ENCODE measurements around the gene JUP.
A peak's percentile ranks its signal among the peaks of the same experiment; 100 is the strongest.
"Not testable (repeated sequence)": the region's sequence is repeated elsewhere in the genome, so short reads cannot be mapped to it uniquely, and the experiment has no call there.

The JUP gene

GRCh38 chr17:41786227-41787020 lies at the start of gene JUP:
TSS of gene JUP (minus strand) at chr17:41786711. CDS start at chr17:41771854, 14,857 bp downstream.
- peak; percentile 100 for DNase-seq

GRCh38 chr17:41835800-41836549 lies 49.5 kb upstream of the JUP start, which contains the start of gene NT5C3B:
TSS of gene NT5C3B (minus strand) at chr17:41836232. CDS start at chr17:41836193, 39 bp downstream.
- peak; percentile 52 to 63 for DNase-seq

DNA sequence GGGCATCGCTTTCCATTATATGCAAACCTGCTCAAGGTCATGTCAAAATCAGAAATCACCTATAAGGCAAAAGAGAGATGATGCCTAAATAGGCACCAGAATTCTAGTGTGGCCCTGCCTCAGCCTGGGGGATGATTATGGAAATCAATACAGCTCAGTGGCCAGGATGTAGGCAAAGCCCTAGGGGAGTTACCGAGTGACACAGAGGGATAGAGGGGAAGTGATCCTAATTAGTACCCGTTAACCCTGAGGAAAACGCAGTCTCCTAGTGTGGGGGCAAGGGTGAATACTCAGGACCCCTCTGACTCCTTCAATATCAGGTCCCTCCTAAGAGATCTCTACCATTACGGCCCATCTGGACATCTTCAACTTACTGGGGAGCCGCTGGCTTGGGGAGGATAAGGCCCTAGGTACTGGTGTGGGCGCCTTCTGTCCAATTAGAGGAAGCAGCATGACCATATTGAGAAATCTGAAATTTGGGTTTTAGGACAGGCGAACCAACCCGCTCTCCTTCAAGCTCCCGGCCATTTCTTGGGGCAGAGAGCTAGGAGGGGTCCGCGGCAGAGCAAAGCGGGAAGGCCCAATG lies 48.8 kb upstream of the JUP start:
- DNase-seq: no peak

DNA sequence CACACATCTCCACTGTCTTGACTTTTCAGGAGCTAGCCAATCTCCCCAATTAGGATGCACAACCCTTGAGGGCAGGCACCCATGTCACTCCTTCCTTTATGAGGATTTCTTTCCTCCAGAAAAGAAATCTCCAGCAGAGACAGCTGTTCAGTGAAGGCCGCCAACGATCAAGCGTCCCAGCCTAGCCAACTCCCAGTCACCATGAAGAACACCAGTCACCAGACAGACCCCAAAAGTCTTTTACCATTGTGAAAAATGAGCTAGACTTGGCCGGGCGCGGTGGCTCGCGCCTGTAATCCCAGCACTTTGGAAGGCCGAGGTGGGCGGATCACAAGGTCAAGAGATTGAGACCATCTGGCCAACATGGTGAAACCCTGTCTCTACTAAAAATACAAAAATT lies 43.5 kb upstream of the JUP start:
- not testable (repeated sequence) for DNase-seq

GRCh38 chr17:41825175-41825845 lies 38.8 kb upstream of the JUP start:
- no peak for DNase-seq

GRCh38 chr17:41824086-41824485 lies 37.6 kb upstream of the JUP start:
- DNase-seq: no peak

DNA sequence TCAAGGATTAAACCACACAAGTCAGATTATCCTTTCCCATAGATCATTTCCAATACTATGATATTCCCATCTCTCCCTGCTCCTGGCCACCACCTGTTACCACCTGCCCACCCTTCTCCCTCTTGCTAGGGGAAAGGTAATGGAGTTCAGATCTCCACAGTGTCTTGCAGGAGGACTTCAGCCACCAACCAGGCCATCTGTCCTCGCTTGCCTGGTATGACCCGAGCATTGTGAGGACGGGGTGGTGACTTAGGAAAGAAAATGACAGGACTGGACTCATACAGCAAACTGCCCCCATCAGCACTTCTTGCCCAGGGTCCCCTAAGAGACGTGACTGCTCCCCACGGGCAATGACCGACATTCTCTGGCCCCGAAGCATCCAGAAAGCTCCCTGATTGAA lies 37.1 kb upstream of the JUP start:
- no peak for DNase-seq

GRCh38 chr17:41823141-41823524 lies 36.6 kb upstream of the JUP start:
- no peak for DNase-seq

DNA sequence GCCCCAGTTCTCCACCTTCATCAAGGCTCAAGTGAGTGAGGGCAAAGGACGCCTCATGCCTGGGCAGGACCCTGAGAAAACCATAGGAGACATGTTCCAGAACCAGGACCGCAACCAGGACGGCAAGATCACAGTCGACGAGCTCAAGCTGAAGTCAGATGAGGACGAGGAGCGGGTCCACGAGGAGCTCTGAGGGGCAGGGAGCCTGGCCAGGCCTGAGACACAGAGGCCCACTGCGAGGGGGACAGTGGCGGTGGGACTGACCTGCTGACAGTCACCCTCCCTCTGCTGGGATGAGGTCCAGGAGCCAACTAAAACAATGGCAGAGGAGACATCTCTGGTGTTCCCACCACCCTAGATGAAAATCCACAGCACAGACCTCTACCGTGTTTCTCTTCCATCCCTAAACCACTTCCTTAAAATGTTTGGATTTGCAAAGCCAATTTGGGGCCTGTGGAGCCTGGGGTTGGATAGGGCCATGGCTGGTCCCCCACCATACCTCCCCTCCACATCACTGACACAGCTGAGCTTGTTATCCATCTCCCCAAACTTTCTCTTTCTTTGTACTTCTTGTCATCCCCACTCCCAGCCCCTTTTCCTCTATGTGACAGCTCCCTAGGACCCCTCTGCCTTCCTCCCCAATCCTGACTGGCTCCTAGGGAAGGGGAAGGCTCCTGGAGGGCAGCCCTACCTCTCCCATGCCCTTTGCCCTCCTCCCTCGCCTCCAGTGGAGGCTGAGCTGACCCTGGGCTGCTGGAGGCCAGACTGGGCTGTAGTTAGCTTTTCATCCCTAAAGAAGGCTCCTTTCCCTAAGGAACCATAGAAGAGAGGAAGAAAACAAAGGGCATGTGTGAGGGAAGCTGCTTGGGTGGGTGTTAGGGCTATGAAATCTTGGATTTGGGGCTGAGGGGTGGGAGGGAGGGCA lies 36.0 kb upstream of the JUP start:
- DNase-seq: no peak

DNA sequence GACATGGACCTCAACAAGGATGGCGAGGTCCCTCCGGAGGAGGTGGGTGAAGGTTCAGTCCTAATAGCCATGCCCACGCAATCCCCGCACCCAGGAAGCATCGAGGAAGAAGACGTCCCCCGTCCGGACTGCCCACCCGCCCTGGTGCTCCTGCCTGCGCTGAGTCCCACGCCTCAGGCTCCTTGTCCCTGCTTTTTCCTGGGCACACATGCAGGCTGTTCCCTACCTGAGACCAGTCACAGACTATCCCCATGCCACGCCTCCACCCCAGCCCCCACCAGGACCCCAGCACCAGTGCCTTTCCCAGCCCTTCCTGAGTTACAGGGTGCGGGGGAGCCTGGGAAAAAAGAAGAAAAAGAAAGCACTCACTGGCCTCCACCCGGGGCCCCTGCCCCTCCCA lies 35.3 kb upstream of the JUP start:
- no peak for DNase-seq

DNA sequence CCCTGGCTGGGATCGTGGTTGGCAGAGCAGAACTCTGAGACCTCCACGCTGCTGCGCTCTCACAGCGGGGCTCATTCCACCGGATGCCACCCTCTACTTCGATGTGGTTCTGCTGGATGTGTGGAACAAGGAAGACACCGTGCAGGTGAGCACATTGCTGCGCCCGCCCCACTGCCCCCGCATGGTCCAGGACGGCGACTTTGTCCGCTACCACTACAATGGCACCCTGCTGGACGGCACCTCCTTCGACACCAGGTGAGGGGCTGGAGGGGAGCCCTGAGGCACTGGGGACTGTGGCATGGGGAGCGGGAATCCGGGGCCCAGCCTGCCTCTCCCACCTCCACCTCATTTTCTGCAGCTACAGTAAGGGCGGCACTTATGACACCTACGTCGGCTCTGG lies 31.5 kb upstream of the JUP start:
- DNase-seq: no peak

DNA sequence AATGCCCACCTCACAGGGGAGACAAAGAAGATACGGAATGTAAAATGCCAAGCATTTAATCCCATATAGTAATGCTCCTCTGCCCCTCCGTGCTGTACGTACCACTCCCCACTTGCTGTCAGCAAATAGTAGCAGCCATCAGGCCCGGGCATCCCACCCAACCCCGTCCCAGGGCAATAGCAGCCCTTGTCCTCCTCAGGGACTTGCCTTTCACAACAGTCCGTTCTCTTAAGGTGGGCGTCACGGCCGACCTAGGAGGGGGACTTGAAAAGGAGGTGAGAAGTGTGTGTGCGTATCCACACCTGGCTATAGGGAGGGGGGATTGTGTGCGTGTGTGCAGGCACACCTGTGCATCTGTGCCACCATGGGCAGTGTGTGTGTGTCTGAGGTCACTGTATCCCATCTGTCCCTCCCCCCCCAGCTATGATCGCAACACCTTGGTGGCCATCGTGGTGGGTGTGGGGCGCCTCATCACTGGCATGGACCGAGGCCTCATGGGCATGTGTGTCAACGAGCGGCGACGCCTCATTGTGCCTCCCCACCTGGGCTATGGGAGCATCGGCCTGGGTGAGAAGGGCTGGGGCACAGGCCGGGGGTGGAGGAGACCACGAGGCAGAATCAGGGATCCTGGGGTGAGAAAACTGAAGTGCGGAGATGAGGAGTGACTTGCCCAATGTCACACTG lies 30.3 kb upstream of the JUP start:
- no peak for DNase-seq

- no peak for DNase-seq
Observed at GRCh38 chr17:41814195-41814594, 27.7 kb upstream of the JUP start.

- no peak for DNase-seq
Observed at GRCh38 chr17:41813699-41814124, 27.2 kb upstream of the JUP start.

DNA sequence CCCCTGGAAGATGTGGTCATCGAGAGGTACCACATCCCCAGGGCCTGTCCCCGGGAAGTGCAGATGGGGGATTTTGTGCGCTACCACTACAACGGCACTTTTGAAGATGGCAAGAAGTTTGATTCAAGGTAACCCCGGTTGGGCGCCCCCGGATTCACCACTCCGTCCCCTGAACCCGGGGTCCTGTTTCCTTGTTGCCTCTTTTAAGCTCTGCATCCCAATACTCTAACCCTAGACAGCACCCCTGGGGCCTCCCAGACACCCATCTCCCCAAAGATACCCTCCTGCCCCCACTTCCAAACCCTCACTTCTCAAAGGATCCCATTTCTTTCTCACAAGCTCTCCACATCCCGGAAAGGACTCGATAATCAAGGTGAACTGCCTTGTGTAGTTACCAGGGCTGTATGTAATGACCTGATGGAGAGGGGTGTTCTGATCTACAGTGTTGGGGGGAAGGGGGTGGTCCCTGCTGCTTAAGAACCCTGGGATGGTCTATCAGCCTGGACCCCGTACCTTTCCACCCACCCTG lies 26.7 kb upstream of the JUP start:
- DNase-seq: no peak

- DNase-seq: peak; percentile 58 to 70
Observed at GRCh38 chr17:41812381-41813151, 26.1 kb upstream of the JUP start, which contains the start of gene FKBP10. TSS of gene FKBP10 (plus strand) at chr17:41813004. CDS start at chr17:41813035, 31 bp downstream.

- DNase-seq: peak; percentile 73 to 85
Observed at GRCh38 chr17:41811549-41812380, 25.3 kb upstream of the JUP start, which contains the start of gene P3H4. TSS of gene P3H4 (minus strand) at chr17:41811949. CDS start at chr17:41811915, 34 bp downstream.

DNA sequence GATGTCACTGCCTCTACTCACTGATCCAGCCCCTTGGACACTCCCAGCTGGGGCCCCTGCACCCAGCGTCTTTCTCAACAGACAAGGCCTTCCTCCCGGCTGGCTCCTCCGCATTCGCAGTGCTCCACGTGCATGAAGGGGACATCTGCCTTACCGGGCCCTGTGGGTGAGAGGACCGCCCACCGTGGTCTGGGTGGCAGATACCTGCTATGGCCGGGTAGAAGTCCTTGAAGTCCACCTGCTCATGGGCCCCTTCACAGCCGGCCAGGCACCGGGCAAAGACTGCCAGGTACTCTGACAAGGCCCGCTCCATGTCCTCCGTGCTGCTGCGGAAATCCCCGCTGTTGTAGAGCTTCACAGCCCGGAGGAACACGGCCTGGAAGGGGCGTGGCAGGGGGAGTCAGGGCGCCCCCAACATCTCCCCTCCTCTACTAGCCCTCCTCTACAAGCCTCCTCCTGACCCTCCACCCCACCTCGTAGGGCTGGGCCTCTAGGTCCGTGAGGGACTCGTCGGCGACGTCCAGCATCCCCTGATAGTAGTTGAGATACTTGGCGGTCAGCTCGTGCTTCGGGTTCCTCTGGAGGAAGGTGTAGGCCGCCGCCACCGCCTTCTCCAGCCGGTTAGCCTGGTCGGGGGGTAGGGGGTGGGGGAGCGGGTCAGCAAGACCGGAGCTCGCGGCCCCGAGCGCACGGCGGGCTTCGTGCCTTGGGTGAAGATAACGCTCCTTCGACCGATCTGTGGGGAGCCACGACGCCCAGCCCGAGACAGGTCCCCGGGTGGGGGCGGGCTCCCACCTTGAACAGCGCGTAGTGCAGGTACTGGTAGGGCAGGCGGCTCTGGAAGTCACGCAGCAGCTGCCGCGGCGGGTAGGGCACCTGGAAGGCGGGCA lies 24.4 kb upstream of the JUP start:
- no peak for DNase-seq
